ENCODE data around the gene FOXR1.
A peak's percentile ranks its signal among the peaks of the same experiment; 100 is the strongest.

Gene FOXR1

GRCh38 chr11:119030329-119031047 is 58.9 kb downstream of the FOXR1 start, which contains the start of gene SLC37A4:
Gene SLC37A4 (minus strand): TSS chr11:119030877.
- TF ChIP-seq CTCF (IDR thresholded peaks at IDR 0.05; ENCODE audit: low read length, missing control alignments), result no peak
- peak; percentile 98 for DNase-seq (ENCODE audit: low read depth)
- H3K4me3 ChIP-seq (replicated peaks; ENCODE audit: low read depth, low read length), result peak within 1 kb of the TSS; percentile 89

Data from fibroblast of pulmonary artery (primary cell).